GM23338 (cell line): ENCODE results near the gene FXYD6. TPM values are rescaled to one million over a fixed set of nuclear protein-coding genes. Genes with fewer than 3 reads are reported as not detected.

Source experiments
- ATAC-seq: fragments of 200-7000 bp; cut with Tn5 transposase; 3 replicates; pipeline ENCODE4 v1.9.1; 2020
- DNase-seq: peaks from one replicate; pipeline ENCODE4 v3.0.0-alpha.2; 2015; ENCODE audit warnings: low spot score
- H2AFZ ChIP-seq: fragments of 200-600 bp; sonication (generic); 2 replicates; pipeline ENCODE4 v1.8.0; 2016; ENCODE audit warnings: antibody characterized with exemption, mild to moderate bottlenecking, moderate library complexity
- H3F3A ChIP-seq: fragments of 200-600 bp; sonication (generic); replicated peaks from 2 replicates; pipeline ENCODE4 v1.8.0; 2017; ENCODE audit warnings: antibody characterized with exemption, mixed run types, low read depth
- H3K27ac ChIP-seq: fragments of 200-600 bp; sonication (generic); 2 replicates; pipeline ENCODE4 v1.6.1; 2016; ENCODE audit warnings: low read depth
- H3K27me3 ChIP-seq: fragments of 200-600 bp; sonication (generic); 2 replicates; pipeline ENCODE4 v1.8.0; 2016; ENCODE audit warnings: mild to moderate bottlenecking, mixed run types, moderate library complexity; ENCODE audit not compliant: insufficient read depth
- H3K36me3 ChIP-seq: fragments of 200-600 bp; sonication (generic); 2 replicates; pipeline ENCODE4 v1.8.0; 2016; ENCODE audit warnings: mild to moderate bottlenecking; ENCODE audit not compliant: insufficient read depth
- H3K4me1 ChIP-seq: fragments of 200-600 bp; sonication (generic); 2 replicates; pipeline ENCODE4 v1.8.0; 2016; ENCODE audit warnings: mild to moderate bottlenecking, moderate library complexity; ENCODE audit not compliant: insufficient read depth
- H3K4me2 ChIP-seq: fragments of 200-600 bp; sonication (generic); 2 replicates; pipeline ENCODE4 v1.7.1; 2017; ENCODE audit warnings: mixed run types
- H3K4me3 ChIP-seq: fragments of 200-600 bp; sonication (generic); 2 replicates; pipeline ENCODE4 v1.6.1; 2016; ENCODE audit warnings: mixed run types
- H3K79me2 ChIP-seq: fragments of 200-600 bp; sonication (generic); replicated peaks from 2 replicates; pipeline ENCODE4 v1.8.0; 2017; ENCODE audit warnings: mild to moderate bottlenecking; ENCODE audit not compliant: insufficient read depth
- H3K9me2 ChIP-seq: fragments of 200-600 bp; sonication (generic); 2 replicates; pipeline ENCODE4 v1.8.0; 2017; ENCODE audit not compliant: insufficient read depth
- H4K20me1 ChIP-seq: fragments of 200-600 bp; sonication (generic); replicated peaks from 2 replicates; pipeline ENCODE4 v1.8.0; 2017; ENCODE audit warnings: mild to moderate bottlenecking; ENCODE audit not compliant: insufficient read depth
- H3K27ac Mint-ChIP-seq: 2 replicates; pipeline ENCODE4 v1.8.0; 2020; ENCODE audit warnings: inconsistent platforms, mild to moderate bottlenecking, moderate library complexity, mixed read lengths
- H3K27me3 Mint-ChIP-seq: 3 replicates; pipeline ENCODE4 v1.8.0; 2022; ENCODE audit warnings: low read depth, mild to moderate bottlenecking, moderate library complexity, mixed read lengths, inconsistent platforms; ENCODE audit not compliant: insufficient read depth, poor library complexity
- H3K36me3 Mint-ChIP-seq: 3 replicates; pipeline ENCODE4 v1.8.0; 2021; ENCODE audit warnings: low read depth, mild to moderate bottlenecking, inconsistent platforms, moderate library complexity, mixed read lengths
- H3K4me1 Mint-ChIP-seq: 3 replicates; pipeline ENCODE4 v1.8.0; 2020; ENCODE audit warnings: mild to moderate bottlenecking, inconsistent platforms, mixed read lengths
- H3K4me3 Mint-ChIP-seq: 3 replicates; pipeline ENCODE4 v1.8.0; 2021; ENCODE audit warnings: moderate library complexity, mild to moderate bottlenecking, inconsistent platforms, mixed read lengths
- H3K9me3 Mint-ChIP-seq: 3 replicates; pipeline ENCODE4 v1.8.0; 2020; ENCODE audit warnings: moderate library complexity, mild to moderate bottlenecking, inconsistent platforms, mixed read lengths
- CREB1 ChIP-seq: fragments of 250-450 bp; sonication (Bioruptor Pico); IDR thresholded peaks from 2 replicates; pipeline ENCODE4 v1.5.0; 2020; ENCODE audit warnings: low read depth, mild to moderate bottlenecking, moderate library complexity
- CTCF ChIP-seq, 2 experiments: fragments of 200-600 bp in 1 of 2; sonication (generic) in 1 of 2; conservative IDR thresholded peaks; 2 replicates each; pipeline versions ENCODE4 v1.5.1 to v1.6.1; 2016 to 2017; ENCODE audit warnings: antibody characterized with exemption in 2 of 2, low read depth in 2 of 2, mild to moderate bottlenecking in 2 of 2, moderate library complexity in 1 of 2
- ETS1 ChIP-seq: IDR thresholded peaks from 2 replicates; pipeline ENCODE4 v1.6.1; 2016; ENCODE audit warnings: antibody characterized with exemption
- EZH2 ChIP-seq: fragments of 200-600 bp; sonication (generic); IDR thresholded peaks from one replicate; pipeline ENCODE4 v1.8.0; 2017; ENCODE audit warnings: antibody characterized with exemption, mild to moderate bottlenecking, low read depth; ENCODE audit not compliant: unreplicated experiment
- EZH2phosphoT487 ChIP-seq: fragments of 200-600 bp; sonication (generic); IDR thresholded peaks from one replicate; pipeline ENCODE4 v1.8.1; 2018; ENCODE audit warnings: antibody characterized with exemption; ENCODE audit not compliant: unreplicated experiment
- POLR2AphosphoS5 ChIP-seq: IDR thresholded peaks from 2 replicates; pipeline ENCODE4 v1.6.1; 2016; ENCODE audit warnings: antibody characterized with exemption, low read depth
- STAT1 ChIP-seq: IDR thresholded peaks from one replicate; pipeline ENCODE4 v1.6.1; 2016; ENCODE audit warnings: antibody characterized with exemption; ENCODE audit not compliant: unreplicated experiment
- ZNF331 ChIP-seq: fragments of 250-450 bp; sonication (Bioruptor Pico); IDR thresholded peaks from 2 replicates; pipeline ENCODE4 v1.5.0; 2020; ENCODE audit warnings: low read depth, mild to moderate bottlenecking, moderate library complexity
- ZNF462 ChIP-seq: fragments of 250-450 bp; sonication (Bioruptor Pico); IDR thresholded peaks from 2 replicates; pipeline ENCODE4 v1.5.0; 2020; ENCODE audit warnings: mild to moderate bottlenecking, moderate library complexity
- polyA plus RNA-seq: library from polyadenylated mRNA; unstranded; fragments of >200 nt; fragmentation: Nextera tagmentation; extraction: Ambion mirVana; gene quantifications from 2 replicates; pipeline ENCODE4 v1.2.1, GENCODE V29; 2016
- total RNA-seq: library from RNA; depleted of rRNA; stranded (reverse); fragments of >200 nt; shearing (Covaris generic); gene quantifications from 2 replicates; pipeline ENCODE4 v1.2.3, GENCODE V29; 2014

The FXYD6 gene
- total and polyA plus RNA-seq, 2 experiments from 2014 or later, result 26.2 to 30.7 TPM

GRCh38 chr11:117839936-117840813, 36.3 kb downstream of the FXYD6 start:
- no peak for ATAC-seq
- DNase-seq, result no peak
- no peaks in the 10 kb centered on the region for H3K27me3 Mint-ChIP-seq
- H3K4me1 Mint-ChIP-seq, result peaks cover 13% of the 10 kb centered on the region
- H3K9me2 ChIP-seq, result no peaks in the 10 kb centered on the region
- H3K27ac Mint-ChIP-seq, result peak overlapping the region; percentile 86
- no peaks in the 10 kb centered on the region for H3F3A ChIP-seq
- no peak overlapping the region for H3K27ac ChIP-seq
- H3K4me1 ChIP-seq, result no peaks in the 10 kb centered on the region
- H3K9me3 Mint-ChIP-seq, result no peaks in the 10 kb centered on the region
- no peak overlapping the region for H3K4me3 Mint-ChIP-seq
- H4K20me1 ChIP-seq, result no peaks in the 10 kb centered on the region
- H3K79me2 ChIP-seq, result no peaks in the 10 kb centered on the region
- TF ChIP-seq CTCF (conservative IDR thresholded peaks at IDR 0.05; ENCODE audit: low read depth in 2 of 2) (no peak), EZH2phosphoT487 (no peak), ZNF462 (CRISPR knock-in tag) (no peak), ZNF331 (CRISPR knock-in tag) (no peak), POLR2AphosphoS5 (no peak), STAT1 (no peak), CREB1 (CRISPR knock-in tag) (no peak), ETS1 (no peak), EZH2 (no peak)
- H3K27me3 ChIP-seq, result no peaks in the 10 kb centered on the region
- H2AFZ ChIP-seq, result no peak overlapping the region
- H3K36me3 ChIP-seq, result no peaks in the 10 kb centered on the region
- H3K4me3 ChIP-seq, result no peak overlapping the region
- no peaks in the 10 kb centered on the region for H3K36me3 Mint-ChIP-seq
- H3K4me2 ChIP-seq, result no peak overlapping the region
